ENCODE measurements around the gene DCAF4L1. TPM values are rescaled to one million over a fixed set of nuclear protein-coding genes. Genes with fewer than 3 reads are reported as not detected.

DCAF4L1 gene
- total RNA-seq, 4 donors from 2014 or later, result under 0.01 to 0.38 (median 0.15) TPM

DNA sequence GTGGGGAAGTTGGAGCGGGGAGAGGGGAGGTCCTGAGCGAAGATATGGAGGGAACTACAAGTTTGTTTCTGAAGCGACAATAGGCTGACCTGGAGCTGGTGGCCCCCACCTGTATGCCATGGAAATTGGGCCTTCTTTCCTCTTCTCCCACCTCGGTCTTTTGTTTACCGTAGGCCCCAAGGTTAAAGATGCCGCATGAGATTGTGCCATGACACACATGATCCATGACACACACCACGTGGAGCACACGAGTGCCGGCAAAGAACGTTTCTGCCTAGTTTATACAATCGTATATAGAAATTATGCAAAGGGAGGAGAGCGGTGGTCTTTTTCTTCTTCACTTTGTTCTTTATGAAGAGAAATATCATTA is 45.9 kb upstream of the DCAF4L1 start:
- Histone ChIP-seq H3K36me3 (peaks cover 0 to 22% (median 0%) of the 10 kb centered on the region in 3 donors), H3K27me3 (no peaks in the 10 kb centered on the region), H3K27ac (peak overlapping the region; percentile 85 to 92 (median 88)), H3K4me3 (peak overlapping the region; percentile 76 to 96 (median 89)), H3K9me3 (no peaks in the 10 kb centered on the region), H3K4me1 (peaks cover 9 to 50% (median 29%) of the 10 kb centered on the region in 3 donors)
- intact Hi-C loops (cut with DNase I), result no loop called here
- no peak for TF ChIP-seq POLR2A (IDR thresholded peaks at IDR 0.05)
- TF ChIP-seq, protein P1, sequence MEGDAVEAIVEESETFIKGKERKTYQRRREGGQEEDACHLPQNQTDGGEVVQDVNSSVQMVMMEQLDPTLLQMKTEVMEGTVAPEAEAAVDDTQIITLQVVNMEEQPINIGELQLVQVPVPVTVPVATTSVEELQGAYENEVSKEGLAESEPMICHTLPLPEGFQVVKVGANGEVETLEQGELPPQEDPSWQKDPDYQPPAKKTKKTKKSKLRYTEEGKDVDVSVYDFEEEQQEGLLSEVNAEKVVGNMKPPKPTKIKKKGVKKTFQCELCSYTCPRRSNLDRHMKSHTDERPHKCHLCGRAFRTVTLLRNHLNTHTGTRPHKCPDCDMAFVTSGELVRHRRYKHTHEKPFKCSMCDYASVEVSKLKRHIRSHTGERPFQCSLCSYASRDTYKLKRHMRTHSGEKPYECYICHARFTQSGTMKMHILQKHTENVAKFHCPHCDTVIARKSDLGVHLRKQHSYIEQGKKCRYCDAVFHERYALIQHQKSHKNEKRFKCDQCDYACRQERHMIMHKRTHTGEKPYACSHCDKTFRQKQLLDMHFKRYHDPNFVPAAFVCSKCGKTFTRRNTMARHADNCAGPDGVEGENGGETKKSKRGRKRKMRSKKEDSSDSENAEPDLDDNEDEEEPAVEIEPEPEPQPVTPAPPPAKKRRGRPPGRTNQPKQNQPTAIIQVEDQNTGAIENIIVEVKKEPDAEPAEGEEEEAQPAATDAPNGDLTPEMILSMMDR (IDR thresholded peaks at IDR 0.05), result no peak
- WGBS, 2 donors, result 1 to 5% methylated on average over 12 of the region's 12 CpGs
- DNase-seq, result no peak

DNA sequence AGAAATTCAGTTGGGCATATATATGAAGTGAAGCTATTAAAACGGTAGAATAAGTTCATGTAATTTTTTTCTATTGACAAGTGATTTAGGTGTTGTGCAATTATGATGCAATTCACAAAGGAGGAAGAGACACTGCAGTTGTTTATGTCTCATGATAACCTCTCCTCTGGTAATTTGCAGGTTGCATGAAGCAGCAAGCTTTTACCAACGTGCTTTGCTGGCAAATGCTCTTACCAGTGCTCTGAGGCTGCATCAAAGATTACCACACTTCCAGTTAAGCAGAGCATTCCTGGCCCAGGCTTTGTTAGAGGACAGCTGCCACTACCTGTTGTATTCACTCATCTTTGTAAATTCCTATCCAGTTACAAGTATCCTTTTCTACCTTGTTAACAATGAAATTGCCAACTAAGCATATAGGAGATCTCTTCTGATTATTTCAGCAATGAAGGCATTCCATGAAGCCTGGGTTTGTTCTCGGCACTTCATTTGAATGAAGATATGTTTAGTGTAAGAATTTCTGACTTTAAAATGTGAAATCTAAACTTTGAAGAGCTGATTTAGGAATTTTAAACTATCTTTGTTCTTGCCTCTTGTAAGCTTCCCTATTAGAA is 42.4 kb upstream of the DCAF4L1 start:
- Histone ChIP-seq H3K4me1 (peaks cover 9 to 50% (median 29%) of the 10 kb centered on the region in 3 donors), H3K4me3 (no peak overlapping the region), H3K27ac (no peak overlapping the region), H3K27me3 (no peaks in the 10 kb centered on the region), H3K9me3 (no peaks in the 10 kb centered on the region), H3K36me3 (peaks cover 0 to 48% (median 0%) of the 10 kb centered on the region in 3 donors)
- DNase-seq, result no peak
- no peak for TF ChIP-seq POLR2A (IDR thresholded peaks at IDR 0.05)
- TF ChIP-seq, protein P1 (IDR thresholded peaks at IDR 0.05), result no peak
- intact Hi-C loops (cut with DNase I), result no loop called here
- 20 to 52% methylated on average over 3 of the region's 3 CpGs for WGBS, 2 donors

DNA sequence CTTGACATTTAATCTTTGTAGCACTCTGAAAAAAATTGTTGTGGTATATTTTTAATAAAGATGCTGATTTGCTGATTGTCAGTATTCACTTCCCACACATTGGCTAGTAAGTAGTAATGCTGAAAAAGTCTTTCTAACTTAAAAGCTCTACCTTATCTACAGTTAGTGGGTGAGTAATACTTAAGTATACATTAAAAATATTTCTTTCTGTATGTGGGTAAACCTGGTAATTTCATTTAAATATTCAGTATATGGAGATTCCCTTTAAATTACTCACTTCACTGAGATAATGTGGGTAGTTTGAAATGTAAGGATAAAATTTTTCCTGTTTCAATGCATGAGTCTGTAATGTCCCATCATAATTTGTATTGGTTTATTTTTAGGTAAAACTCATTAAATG is 40.7 kb upstream of the DCAF4L1 start:
- TF ChIP-seq, protein P1 (IDR thresholded peaks at IDR 0.05), result no peak
- no peak for TF ChIP-seq POLR2A (IDR thresholded peaks at IDR 0.05)
- Histone ChIP-seq H3K27ac (no peak overlapping the region), H3K4me1 (peaks cover 7 to 39% (median 24%) of the 10 kb centered on the region in 3 donors), H3K4me3 (no peak overlapping the region), H3K27me3 (no peaks in the 10 kb centered on the region), H3K9me3 (no peaks in the 10 kb centered on the region), H3K36me3 (peaks cover 0 to 61% (median 0%) of the 10 kb centered on the region in 3 donors)
- DNase-seq, result no peak
- intact Hi-C loops (cut with DNase I), result no loop called here

DNA sequence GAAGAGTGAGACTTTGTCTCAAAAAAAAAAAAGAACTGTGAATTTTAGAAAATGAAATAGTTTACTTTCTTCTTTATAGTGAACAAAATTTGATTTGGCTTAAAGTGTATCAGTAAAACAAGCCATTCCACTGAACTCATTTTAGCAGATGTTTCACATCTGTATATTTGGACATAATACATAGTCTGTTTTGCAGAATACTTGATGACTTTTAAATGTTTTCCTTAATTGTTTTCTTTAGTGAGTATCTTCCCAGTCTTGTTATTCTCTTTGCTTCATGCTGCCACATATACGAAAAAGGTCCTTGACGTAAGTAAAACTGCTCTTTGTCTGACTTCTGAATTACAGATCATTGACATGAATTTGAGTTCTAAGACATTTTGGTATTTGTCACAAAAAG is 38.0 kb upstream of the DCAF4L1 start:
- H3K27ac ChIP-seq, result no peak overlapping the region
- 64 to 95% methylated on average over 2 of the region's 2 CpGs for WGBS, 2 donors
- peaks cover 0 to 83% (median 0%) of the 10 kb centered on the region in 3 donors for H3K36me3 ChIP-seq
- TF ChIP-seq, protein P1 (IDR thresholded peaks at IDR 0.05), result no peak
- no peak for TF ChIP-seq POLR2A (IDR thresholded peaks at IDR 0.05)
- DNase-seq, result no peak
- no peaks in the 10 kb centered on the region for H3K9me3 ChIP-seq
- H3K4me1 ChIP-seq, result peaks cover 0 to 13% (median 6%) of the 10 kb centered on the region in 3 donors
- H3K27me3 ChIP-seq, result no peaks in the 10 kb centered on the region
- intact Hi-C loops (cut with DNase I), result no loop called here
- no peak overlapping the region for H3K4me3 ChIP-seq

DNA sequence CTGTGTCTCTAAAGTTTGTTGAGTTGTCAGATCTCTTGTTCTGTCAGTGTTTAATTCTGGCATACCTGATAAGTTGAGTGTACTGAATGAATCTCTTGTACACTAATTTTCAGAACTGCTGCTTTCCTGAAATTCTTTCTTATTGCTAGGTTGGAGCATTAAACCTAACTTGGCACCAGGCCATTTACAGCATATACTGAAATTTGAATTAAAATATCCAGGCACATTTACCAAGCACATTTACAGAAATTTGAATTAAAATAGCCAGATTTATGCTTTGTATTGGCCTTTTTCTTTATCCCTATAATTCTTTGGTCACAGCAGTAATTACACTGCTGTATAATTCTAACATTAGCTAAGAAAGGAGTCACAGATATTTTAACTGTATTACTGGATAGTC is 37.5 kb upstream of the DCAF4L1 start:
- peaks cover 0 to 7% (median 0%) of the 10 kb centered on the region in 3 donors for H3K4me1 ChIP-seq
- H3K4me3 ChIP-seq, result no peak overlapping the region
- no peak for DNase-seq
- H3K9me3 ChIP-seq, result no peaks in the 10 kb centered on the region
- TF ChIP-seq, protein P1 (IDR thresholded peaks at IDR 0.05), result no peak
- TF ChIP-seq POLR2A (IDR thresholded peaks at IDR 0.05), result no peak
- no peak overlapping the region for H3K27ac ChIP-seq
- no peaks in the 10 kb centered on the region for H3K27me3 ChIP-seq
- intact Hi-C loops (cut with DNase I), result no loop called here
- H3K36me3 ChIP-seq, result peaks cover 0 to 83% (median 0%) of the 10 kb centered on the region in 3 donors
